Transverse colon (tissue), 4 donors: ENCODE measurements around the gene FAM107A. TPM values are rescaled to one million over a fixed set of nuclear protein-coding genes. Genes with fewer than 3 reads are reported as not detected.

Source experiments
- DNase-seq: peaks from one replicate; pipeline ENCODE4 v3.0.0-alpha.2; 2019
- H3K27ac ChIP-seq, 4 donors: fragments of 200-600 bp; sonication (generic); 2 replicates each; pipeline ENCODE4 v1.5.1; 2016 to 2018; ENCODE audit warnings: inconsistent platforms in 4 of 4
- H3K27me3 ChIP-seq: fragments of 200-600 bp; sonication (generic); 2 replicates; pipeline ENCODE4 v1.5.1; 2017; ENCODE audit warnings: inconsistent platforms
- H3K36me3 ChIP-seq, 4 donors: fragments of 200-600 bp; sonication (generic); 2 replicates each; pipeline ENCODE4 v1.5.1; 2017 to 2019; ENCODE audit warnings: inconsistent platforms in 4 of 4
- H3K4me1 ChIP-seq, 4 donors: fragments of 200-600 bp; sonication (generic); 2 replicates each; pipeline ENCODE4 v1.5.1; 2017 to 2020; ENCODE audit warnings: inconsistent platforms in 4 of 4
- H3K4me3 ChIP-seq, 4 donors: fragments of 200-600 bp; sonication (generic); 1 replicate in 1 of 4; 2 replicates in 3 of 4; pipeline versions ENCODE4 v1.5.1 to v1.6.1; 2017 to 2019; ENCODE audit warnings: inconsistent platforms in 4 of 4
- H3K9me3 ChIP-seq, 2 donors: fragments of 200-600 bp; sonication (generic); 2 replicates each; pipeline ENCODE4 v1.5.1; 2017 to 2019; ENCODE audit warnings: inconsistent platforms in 2 of 2
- CTCF ChIP-seq, 5 experiments: fragments of 200-600 bp in 3 of 5; fragments of 450-650 bp in 2 of 5; sonication (generic) in 3 of 5; IDR thresholded peaks; 1 replicate in 2 of 5; 2 replicates in 3 of 5; pipeline ENCODE4 v1.5.1; 2016 to 2017; ENCODE audit warnings: antibody characterized with exemption in 5 of 5, inconsistent platforms in 3 of 5, mild to moderate bottlenecking in 2 of 5, moderate library complexity in 1 of 5
- EP300 ChIP-seq: sonication (generic); formaldehyde crosslinking; IDR thresholded peaks from one replicate; pipeline ENCODE4 v1.6.1; 2017; ENCODE audit warnings: antibody characterized with exemption, low read depth
- POLR2A ChIP-seq: fragments of 450-650 bp; IDR thresholded peaks from one replicate; pipeline ENCODE4 v1.6.1; 2016; ENCODE audit warnings: antibody characterized with exemption, mild to moderate bottlenecking, moderate library complexity
- POLR2AphosphoS5 ChIP-seq, 3 donors: sonication (generic); formaldehyde crosslinking; IDR thresholded peaks; one replicate each; pipeline ENCODE4 v1.6.1; 2016; ENCODE audit warnings: antibody characterized with exemption in 3 of 3
- WGBS, 2 donors: methylation state at CpG; one replicate each; pipeline ENCODE4 v1.1.5; 2018; ENCODE audit warnings: low coverage in 1 of 2; 5-methylcytosine and 5-hydroxymethylcytosine counted together
- in situ Hi-C, 4 donors: fragments of 200-750 bp; cut with MboI; loops; one replicate each; pipeline versions ENCODE4 v1.15.0 to v1.15.1; 2017; ENCODE audit warnings: low sequenced_read_pairs in 3 of 4, low pct_ligation_motif_present in 1 of 4, low pct_unique_long_range_greater_than_20kb in 1 of 4
- intact Hi-C: fragments of 100-400 bp; cut with DNase I; formaldehyde crosslinking; loops from one replicate; pipeline ENCODE4 v1.15.1; 2023; ENCODE audit warnings: low total_unique reads
- total RNA-seq, 4 donors: library from RNA; depleted of rRNA; stranded (reverse); fragments of >200 nt; gene quantifications; one replicate each; pipeline ENCODE4 v1.1.0, GENCODE V29; 2016

Gene FAM107A
- total RNA-seq, 4 donors from 2014 or later: 14.1 to 21.9 (median 16.0) TPM

- no peak for DNase-seq
- in situ Hi-C loops: loop anchor here in 1 of 4 donors (10.0 kb wide), 1 partner anchor 46 kb away; the partner anchor contains the start of gene FAM107A
- H3K36me3 ChIP-seq: no peaks in the 10 kb centered on the region
- H3K4me1 ChIP-seq: peaks cover 0 to 9% (median 0%) of the 10 kb centered on the region in 4 donors
- 90 to 100% methylated on average over 1 to 8 of the region's 8 CpGs for WGBS, 2 donors
- TF ChIP-seq POLR2A (no peak), EP300 (no peak), CTCF (IDR thresholded peaks at IDR 0.05) (no peak), POLR2AphosphoS5 (IDR thresholded peaks at IDR 0.05) (no peak)
- H3K27ac ChIP-seq: no peak overlapping the region
- H3K4me3 ChIP-seq: no peak overlapping the region
- H3K27me3 ChIP-seq: no peaks in the 10 kb centered on the region
- no peaks in the 10 kb centered on the region for H3K9me3 ChIP-seq
- intact Hi-C loops: no loop called here
Observed at GRCh38 chr3:58620421-58620820, 43.2 kb upstream of the FAM107A start.

GRCh38 chr3:58617338-58617761, 40.2 kb upstream of the FAM107A start:
- Histone ChIP-seq H3K4me1 (peaks cover 0 to 9% (median 0%) of the 10 kb centered on the region in 4 donors), H3K27me3 (no peaks in the 10 kb centered on the region), H3K27ac (peak overlapping the region; percentile 41 to 70 (median 60)), H3K9me3 (no peaks in the 10 kb centered on the region), H3K36me3 (no peaks in the 10 kb centered on the region), H3K4me3 (no peak overlapping the region)
- no peak for DNase-seq
- in situ Hi-C loops (no loop called here), intact Hi-C loops (no loop called here)
- WGBS, 2 donors: 72% methylated on average over 8 of the region's 8 CpGs; no CpG with 5 or more reads in 1 of the 2 donors
- TF ChIP-seq CTCF (IDR thresholded peaks at IDR 0.05): no peak
- TF ChIP-seq POLR2AphosphoS5 (IDR thresholded peaks at IDR 0.05): peak in 2 of 3 donors; percentile 31 to 39

- intact Hi-C loops: no loop called here
- WGBS, 2 donors: 78% methylated on average over 7 of the region's 7 CpGs; no CpG with 5 or more reads in 1 of the 2 donors
- no peak for DNase-seq
- no peaks in the 10 kb centered on the region for H3K9me3 ChIP-seq
- no peaks in the 10 kb centered on the region for H3K27me3 ChIP-seq
- in situ Hi-C loops: no loop called here
- TF ChIP-seq CTCF (IDR thresholded peaks at IDR 0.05): no peak
- no peak for TF ChIP-seq EP300
- no peak for TF ChIP-seq POLR2A
- TF ChIP-seq POLR2AphosphoS5 (IDR thresholded peaks at IDR 0.05): no peak
- no peak overlapping the region for H3K4me3 ChIP-seq
- peaks cover 0 to 9% (median 0%) of the 10 kb centered on the region in 4 donors for H3K4me1 ChIP-seq
- no peaks in the 10 kb centered on the region for H3K36me3 ChIP-seq
- H3K27ac ChIP-seq: no peak overlapping the region
Observed at GRCh38 chr3:58613236-58614132, 36.3 kb upstream of the FAM107A start.

DNA sequence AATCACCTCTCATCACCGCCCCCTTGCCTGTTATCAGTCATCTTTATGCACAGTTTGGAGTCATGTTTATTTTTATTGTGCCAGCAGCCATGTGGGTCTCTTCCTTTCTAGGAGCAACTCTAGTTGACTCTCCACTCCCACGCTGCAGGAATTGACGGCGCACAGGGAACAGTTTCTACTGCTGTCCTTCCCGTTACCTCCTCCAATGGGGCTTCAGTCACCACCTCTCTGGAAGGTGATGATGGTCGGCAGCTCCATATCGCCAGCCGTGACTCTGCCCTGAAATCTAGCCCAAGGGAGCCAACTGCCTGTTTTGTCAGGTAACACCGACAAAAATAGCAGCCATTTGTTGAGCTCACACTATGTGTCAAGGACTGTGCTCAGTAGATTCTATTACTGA, 35.6 kb upstream of the FAM107A start:
- Histone ChIP-seq H3K27ac (no peak overlapping the region), H3K9me3 (no peaks in the 10 kb centered on the region), H3K36me3 (no peaks in the 10 kb centered on the region), H3K27me3 (no peaks in the 10 kb centered on the region), H3K4me3 (no peak overlapping the region), H3K4me1 (peaks cover 0 to 9% (median 0%) of the 10 kb centered on the region in 4 donors)
- WGBS, 2 donors: 76 to 85% methylated on average over 9 of the region's 9 CpGs
- in situ Hi-C loops (no loop called here), intact Hi-C loops (no loop called here)
- no peak for DNase-seq
- TF ChIP-seq EP300 (no peak), CTCF (IDR thresholded peaks at IDR 0.05) (no peak), POLR2AphosphoS5 (IDR thresholded peaks at IDR 0.05) (no peak), POLR2A (no peak)
